Astrocyte of the hippocampus (primary cell): ENCODE data around the gene PROC.
A peak's percentile ranks its signal among the peaks of the same experiment; 100 is the strongest.
"Not testable (repeated sequence)": the region's sequence is repeated elsewhere in the genome, so short reads cannot be mapped to it uniquely, and the experiment has no call there.

Source experiments
- DNase-seq: peaks from one replicate; pipeline ENCODE4 v3.0.0; 2011; ENCODE audit warnings: low read depth, low spot score

The PROC gene

DNA sequence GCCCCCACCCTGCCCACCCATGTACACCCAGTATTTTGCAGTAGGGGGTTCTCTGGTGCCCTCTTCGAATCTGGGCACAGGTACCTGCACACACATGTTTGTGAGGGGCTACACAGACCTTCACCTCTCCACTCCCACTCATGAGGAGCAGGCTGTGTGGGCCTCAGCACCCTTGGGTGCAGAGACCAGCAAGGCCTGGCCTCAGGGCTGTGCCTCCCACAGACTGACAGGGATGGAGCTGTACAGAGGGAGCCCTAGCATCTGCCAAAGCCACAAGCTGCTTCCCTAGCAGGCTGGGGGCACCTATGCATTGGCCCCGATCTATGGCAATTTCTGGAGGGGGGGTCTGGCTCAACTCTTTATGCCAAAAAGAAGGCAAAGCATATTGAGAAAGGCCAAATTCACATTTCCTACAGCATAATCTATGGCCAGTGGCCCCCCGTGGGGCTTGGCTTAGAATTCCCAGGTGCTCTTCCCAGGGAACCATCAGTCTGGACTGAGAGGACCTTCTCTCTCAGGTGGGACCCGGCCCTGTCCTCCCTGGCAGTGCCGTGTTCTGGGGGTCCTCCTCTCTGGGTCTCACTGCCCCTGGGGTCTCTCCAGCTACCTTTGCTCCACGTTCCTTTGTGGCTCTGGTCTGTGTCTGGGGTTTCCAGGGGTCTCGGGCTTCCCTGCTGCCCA lies 9.3 kb downstream of the PROC start:
- DNase-seq = no peak

DNA sequence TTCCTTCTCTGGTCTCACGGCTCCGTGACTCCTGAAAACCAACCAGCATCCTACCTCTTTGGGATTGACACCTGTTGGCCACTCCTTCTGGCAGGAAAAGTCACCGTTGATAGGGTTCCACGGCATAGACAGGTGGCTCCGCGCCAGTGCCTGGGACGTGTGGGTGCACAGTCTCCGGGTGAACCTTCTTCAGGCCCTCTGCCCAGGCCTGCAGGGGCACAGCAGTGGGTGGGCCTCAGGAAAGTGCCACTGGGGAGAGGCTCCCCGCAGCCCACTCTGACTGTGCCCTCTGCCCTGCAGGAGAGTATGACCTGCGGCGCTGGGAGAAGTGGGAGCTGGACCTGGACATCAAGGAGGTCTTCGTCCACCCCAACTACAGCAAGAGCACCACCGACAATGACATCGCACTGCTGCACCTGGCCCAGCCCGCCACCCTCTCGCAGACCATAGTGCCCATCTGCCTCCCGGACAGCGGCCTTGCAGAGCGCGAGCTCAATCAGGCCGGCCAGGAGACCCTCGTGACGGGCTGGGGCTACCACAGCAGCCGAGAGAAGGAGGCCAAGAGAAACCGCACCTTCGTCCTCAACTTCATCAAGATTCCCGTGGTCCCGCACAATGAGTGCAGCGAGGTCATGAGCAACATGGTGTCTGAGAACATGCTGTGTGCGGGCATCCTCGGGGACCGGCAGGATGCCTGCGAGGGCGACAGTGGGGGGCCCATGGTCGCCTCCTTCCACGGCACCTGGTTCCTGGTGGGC lies 10.0 kb downstream of the PROC start:
- DNase-seq = no peak

DNA sequence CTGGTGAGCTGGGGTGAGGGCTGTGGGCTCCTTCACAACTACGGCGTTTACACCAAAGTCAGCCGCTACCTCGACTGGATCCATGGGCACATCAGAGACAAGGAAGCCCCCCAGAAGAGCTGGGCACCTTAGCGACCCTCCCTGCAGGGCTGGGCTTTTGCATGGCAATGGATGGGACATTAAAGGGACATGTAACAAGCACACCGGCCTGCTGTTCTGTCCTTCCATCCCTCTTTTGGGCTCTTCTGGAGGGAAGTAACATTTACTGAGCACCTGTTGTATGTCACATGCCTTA lies 10.5 kb downstream of the PROC start:
- DNase-seq = no peak

DNA sequence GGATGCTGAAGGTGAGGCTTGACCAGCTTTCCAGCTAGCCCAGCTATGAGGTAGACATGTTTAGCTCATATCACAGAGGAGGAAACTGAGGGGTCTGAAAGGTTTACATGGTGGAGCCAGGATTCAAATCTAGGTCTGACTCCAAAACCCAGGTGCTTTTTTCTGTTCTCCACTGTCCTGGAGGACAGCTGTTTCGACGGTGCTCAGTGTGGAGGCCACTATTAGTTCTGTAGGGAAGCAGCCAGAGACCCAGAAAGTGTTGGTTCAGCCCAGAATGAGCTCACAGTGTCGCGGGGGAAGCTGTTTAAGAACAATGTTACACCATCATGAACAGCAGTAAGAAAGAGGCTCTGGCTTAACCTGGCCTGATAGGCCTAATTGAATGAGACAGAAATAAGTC lies 11.1 kb downstream of the PROC start:
- DNase-seq = no peak

DNA sequence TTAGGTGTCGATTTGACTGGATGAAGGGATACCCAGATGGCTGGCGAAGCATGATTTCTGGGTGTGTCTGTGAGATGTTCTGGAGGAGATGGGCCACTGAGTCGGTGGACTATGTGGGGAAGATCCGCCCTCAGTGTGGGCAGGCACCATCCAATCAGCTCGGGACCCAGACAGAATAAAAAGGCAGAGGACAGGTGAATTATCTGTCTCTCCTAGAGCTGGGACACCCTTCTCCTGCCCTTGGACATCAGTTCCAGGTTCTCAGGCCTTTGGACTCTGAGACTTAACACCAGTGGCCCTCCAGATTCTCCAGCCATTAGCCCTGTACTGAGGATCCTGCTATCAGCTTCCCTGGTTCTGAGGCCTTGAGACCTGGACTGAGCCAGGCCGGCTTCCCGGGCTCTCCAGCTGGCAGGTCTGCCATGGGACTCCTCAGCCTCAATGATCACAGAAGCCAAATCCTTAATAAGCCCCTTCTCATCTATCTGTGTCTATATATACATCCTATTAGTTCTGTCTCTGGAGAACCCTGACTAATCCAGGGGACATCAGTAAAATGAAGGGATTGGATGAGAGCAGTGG lies 11.7 kb downstream of the PROC start:
- no peak for DNase-seq

DNA sequence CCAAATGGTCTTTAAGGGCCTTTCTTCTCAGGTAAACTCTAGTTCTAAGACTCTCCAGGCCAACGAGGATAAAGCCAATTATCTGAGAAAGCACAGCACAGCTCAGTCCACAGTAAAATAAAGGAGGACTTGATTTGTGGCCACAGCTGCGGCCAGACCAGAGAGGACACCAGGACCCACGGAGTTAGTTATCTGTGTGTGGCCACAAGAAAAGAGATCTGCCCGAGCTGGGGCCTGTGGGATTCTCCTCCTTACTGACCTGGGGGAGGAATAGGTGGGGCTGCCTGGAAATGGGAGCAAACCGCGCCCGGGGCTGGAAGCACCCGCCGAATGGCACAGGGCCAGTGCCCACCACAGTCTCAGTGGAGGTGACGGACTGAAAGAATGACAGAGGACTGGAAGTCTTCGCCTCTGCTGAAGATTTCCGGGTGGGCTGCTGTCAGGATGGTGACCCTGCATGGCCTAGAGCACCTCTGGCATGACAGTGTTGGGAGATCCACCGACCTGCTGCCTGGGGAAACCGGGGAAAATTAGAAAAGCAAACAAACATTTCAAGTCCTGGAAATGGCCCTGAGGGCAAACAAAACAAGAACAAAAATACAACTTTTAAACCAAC lies 13.3 kb downstream of the PROC start:
- no peak for DNase-seq

DNA sequence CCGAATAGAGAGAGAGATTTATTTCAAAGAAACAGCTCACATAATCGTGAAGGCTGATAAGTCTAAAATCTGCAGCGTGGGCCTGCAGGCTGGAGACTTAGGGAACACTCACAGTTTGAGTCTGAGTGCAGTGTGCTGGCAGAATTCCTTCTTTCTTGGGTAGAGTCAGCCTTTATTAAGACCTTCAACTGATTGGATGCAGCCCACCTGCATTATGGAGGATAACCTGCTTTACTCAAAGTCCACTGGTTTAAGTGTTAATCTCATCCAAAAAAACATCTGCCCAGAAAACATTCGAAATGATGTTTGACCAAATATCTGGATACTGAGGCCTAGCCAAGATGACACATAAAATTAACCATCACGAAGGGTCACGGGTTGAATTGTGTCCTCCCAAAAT lies 16.3 kb downstream of the PROC start:
- DNase-seq = no peak

DNA sequence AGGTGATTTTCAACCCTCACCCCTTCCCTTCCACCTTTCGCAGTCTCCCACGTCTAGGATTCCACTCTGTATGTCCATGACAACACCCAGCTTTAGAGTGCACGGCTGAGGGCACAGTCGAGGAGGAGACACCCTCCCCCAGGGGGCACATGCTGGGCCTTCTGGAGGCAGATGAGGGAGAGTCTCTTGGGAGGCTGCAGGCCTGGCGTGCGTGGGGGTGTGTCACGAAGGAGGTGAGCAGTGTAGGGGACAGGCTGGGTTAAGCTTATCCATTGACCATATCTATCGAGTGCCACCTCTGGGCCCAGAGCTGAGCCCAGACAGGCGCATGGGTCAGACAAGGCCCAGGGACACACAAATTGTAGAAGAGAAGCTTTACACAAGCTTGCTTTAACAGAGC lies 18.8 kb downstream of the PROC start:
- DNase-seq = no peak

DNA sequence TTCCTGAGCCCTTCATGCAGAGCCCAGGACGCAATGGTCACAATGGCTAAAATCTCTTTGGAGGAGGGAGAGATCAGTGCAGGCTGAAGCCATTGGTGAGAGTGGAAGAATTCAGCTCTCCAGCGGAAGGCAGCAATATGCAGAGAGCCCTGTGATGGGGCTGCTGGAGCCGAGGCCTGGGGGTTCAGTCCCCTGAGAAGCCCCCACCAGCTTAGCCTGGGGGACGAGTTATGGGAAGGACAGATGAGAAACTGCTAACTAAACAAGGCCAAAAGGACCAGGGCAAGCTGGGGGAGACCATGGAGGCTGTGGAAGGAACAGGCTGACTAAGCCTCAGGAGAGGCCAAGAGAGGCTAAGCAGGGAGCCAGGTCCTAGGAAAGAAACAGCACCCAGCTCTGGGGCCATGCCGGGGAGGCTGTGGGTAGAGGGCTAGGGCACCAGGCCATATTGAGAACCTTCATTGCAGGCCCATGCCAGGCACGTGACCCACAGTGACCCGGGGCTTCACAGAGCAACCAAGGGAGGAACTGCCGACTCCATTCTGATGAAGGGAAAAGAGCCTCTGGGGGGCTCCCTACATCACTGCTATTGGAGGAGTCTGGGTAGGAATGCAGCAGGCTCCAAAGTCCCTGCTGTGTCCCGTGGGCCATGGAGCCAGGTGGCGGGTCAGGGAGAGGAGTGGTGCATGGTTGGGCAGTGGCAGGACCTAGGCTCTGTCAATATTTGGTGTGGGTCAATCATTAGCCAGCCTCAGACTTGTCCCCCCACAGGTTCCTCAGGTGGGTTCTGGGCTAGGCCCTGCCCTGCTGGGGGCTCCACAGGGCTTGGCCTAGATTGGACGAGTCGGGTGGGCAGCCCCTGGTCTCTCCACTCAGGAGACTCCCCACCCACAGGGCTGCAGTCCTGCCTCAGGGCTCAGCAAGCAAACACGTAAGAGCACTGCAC lies 19.8 kb downstream of the PROC start:
- DNase-seq = no peak

DNA sequence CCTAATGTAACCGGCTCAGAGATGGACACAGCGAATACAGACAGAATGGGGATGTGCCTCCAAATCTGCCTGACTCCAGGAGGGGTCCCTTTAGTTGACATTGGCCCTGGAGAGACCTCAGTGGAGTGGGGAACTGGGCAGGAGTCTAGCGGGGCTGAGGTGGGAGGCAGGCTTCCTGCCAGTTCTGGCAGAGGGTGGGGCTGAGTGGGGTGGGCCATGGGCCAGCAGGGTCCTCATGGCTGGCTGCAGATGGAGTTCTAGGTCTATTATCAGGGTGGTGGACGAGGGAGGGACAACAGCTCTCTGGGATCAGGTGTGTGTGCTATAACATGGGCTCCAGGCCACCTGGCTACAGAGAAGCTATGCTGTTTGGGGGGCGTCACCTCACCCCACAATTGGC lies 21.1 kb downstream of the PROC start:
- no peak for DNase-seq

DNA sequence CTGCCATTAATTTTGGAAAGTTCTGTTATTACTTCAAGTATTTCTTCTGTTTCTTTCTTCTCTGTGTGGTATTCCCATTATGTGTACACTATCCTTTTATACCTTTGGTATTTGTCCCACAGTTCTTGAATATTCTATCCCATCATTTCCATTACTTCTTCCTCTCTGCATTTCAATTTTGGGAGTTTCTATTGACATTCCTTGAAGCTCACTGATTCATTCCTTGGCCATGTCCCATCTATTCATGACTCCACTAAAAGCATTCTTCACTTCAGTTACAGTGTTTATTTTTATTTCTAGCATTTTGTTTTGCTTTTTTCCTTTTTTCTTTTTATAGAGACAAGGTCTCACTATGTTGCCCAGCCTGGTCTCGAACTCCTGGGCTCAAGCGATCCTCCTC lies 30.3 kb downstream of the PROC start:
- peak; percentile 51 for DNase-seq

DNA sequence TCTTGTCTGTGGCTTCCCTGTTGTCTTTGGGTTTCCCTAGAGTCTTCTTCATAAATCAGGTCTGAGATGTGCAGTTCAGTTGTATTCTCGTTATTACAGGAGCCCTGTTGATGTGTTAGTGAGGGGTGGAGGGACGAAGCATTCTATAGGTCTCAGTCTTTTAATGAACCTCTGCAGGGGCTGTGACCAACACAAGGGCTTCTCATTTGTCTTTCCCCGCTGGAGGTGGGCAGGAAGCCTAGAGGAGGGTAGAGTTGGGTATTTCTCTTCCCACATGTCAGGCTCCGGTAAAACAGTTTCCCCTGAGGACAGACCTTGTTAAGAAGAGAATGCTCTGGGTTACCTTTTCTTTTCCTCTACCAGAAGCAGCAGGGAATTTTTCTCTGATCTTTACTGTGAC lies 31.2 kb downstream of the PROC start:
- no peak for DNase-seq

DNA sequence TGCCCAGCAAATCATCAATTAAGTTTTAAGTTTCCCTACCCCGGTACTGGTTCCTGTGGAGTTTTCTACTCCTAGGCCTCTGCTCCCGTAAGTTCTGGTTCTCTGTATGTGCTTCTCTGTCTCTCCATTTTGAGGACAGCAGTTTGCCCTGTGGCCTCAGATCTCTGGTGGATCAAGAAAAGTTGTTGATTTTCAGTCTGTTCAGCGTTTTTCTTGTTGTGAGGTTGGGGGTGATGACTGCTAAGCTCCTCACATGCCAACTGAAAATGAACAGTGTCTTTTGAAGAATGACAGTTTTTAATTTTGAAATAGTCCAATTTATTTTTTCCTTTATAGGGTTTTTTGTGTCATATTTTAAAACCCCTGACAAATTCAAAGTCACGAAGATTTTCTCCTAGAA lies 31.7 kb downstream of the PROC start:
- no peak for DNase-seq

DNA sequence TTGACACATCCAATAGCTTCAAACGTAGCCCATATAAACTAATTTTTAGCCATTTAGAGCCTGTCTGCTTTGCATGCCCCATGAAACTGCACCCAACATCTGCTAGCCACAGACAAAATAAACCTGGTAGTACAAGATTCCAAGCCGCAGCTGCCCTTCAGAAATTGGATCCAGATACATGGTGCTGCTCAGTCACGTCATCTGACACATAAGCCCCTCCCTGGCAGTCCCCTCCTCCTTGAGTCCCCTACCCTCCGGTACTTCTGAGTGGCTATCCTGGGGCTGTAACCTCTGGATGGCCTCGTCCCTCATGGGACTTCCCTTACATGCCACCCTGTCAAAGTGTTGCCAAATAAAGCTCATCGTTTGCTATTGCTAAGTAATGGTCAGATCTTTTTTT lies 33.8 kb downstream of the PROC start:
- no peak for DNase-seq

DNA sequence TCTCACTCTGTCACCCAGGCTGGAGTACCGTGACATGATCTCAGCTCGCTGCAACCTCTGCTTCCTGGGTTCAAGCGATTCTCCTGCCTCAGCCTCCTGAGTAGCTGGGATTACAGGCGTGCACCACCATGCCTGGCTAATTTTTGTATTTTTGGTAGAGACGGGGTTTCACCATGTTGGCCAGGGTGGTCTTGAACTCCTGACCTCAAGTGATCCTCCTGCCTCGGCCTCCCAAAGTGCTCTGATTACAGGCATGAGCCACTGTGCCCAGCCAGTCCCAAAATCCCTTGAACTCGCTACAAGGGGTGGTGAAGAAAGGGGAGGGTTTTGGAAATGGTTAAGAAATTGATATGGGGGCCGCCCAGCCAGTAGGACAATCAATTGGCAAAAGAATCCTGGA lies 34.2 kb downstream of the PROC start:
- DNase-seq = not testable (repeated sequence)

DNA sequence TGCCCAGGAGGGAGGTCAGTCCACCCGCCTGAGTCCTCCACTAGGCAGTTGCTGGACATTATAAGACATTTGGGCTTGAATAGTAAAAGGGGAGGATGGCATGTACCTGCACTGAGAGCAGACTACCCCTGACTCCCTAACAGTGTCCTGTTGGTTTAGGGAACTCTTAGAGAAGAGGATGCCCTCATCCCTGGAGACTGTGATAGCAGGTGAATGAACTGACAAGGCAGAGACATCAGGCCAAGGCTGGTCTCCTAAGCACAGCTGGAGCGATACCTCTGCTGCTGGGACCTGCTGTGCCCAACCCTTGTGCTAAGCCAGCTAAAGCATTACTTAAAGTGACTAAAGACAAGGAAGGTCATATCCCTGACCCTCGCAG lies 34.8 kb downstream of the PROC start:
- no peak for DNase-seq

DNA sequence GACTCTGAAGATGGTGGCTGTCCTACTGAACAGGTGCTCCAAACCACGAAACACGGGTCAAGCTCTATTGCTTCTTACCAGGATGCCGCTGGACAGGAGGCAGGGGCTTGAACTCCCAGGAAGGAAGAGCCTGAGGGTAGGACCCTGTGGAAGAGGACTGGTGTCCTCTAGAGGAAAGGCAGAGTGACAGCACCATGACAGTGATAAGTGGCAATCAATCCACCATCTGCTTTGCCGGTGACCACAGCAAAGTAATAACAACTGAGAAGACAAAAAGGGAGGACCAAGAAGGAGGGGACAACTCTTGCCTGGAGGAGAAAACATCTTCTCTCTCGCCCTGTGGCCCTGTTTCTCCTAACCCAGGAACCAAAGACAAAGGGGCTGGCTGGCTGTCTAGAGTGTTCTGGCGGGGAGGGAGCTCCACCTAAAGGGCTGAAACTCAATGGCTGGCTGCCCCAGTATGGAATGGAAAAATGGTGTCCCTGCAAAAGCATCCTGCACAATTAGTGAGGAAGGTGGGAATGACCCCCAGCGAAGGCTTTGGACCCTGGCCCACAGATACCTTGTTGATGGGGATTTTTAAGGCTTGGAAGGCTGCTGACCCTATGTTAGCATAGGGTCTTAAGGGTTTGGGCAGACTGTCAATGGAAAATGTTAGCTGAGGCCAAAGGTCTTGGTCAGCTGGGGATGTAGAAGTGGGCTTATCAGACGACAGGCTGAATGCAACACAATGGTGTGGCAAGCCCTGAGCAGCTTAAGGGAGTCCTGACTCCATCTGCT lies 35.4 kb downstream of the PROC start:
- no peak for DNase-seq

DNA sequence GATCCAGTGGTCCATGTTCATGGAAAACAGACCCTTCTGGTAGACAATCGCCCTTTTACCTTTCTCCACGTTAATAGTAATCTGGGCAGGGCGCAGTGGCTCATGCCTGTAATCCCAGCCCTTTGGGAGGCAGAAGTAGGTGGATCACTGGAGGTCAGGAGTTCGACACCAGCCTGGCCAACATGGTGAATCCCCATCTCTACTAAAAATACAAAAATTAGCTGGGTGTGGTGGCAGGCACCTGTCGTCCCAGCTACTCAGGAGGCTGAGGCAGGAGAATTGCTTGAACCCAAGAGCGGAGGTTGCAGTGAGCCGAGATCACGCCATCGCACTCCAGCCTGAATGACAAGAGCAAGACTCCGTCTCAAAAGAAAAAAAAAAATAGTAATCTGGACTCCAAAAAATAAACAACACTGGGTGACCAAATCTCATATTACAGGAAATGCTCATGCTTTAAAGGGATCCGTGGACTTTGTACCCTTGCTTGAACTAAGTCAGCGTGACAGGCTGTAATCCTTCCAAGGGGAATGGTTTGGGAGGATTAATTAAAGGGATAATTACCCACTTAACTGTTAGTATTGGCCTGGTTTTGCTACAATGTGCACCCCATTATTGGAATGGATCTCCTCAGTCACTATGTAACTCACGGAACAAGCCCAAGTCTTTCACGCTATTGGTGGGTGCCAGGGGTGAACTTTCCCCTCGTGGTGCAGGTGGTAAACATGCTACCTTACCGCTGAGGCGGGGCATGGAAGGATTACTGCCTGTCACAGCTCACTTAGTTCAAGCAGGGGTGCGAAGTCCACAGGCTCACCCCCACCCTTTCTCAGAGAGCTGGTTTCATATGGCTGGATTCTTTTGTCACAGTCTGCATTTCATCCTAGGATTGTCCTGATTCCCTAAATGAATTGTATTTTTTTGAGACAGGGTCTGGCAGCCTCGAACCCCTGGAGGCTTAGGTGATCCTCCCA lies 36.7 kb downstream of the PROC start:
- no peak for DNase-seq

DNA sequence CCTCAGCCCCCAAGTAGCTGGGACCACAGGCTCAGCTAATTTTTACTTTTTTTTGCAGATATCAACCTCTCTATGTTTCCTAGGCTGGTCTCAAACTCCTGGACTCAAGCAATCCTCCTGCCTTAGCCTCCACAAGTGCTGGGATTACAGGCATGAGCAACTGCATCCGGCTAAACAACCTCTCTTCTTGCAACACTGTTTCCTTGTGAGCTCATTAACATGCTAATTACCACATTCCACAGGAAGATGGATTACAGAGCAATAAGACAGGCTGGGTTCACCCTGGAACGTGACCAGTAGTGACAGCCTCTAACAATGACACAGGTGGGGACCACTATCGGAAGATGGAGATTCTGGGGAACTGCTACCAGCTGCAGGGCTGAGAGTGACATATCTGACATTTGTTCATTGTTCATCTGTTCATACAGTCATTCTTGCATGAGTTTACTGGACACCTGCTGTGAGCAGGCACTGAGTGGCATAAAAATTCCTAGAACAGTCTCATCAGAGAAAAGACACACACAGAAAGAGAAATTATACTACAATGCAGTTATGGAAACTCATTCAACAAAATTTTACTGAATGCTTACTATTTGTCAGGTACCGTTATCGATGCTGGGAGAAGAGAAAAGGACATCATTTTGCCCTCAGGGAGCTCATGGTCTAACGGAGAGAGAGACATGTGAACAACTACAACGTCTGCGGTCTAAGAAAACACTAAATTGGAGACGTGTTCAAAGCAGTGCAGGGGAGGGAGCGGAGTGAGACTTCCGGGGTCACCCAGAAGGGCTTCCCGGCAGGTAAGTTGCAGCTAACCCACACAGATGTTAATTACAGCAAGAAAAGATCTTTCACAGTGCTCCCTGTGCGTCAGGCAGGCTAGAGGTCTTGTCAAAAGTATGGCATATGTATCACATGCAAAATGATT lies 37.6 kb downstream of the PROC start:
- DNase-seq = no peak
